Stimulated activated CD4-positive, alpha-beta T cell treated with anti-CD3 and anti-CD28 coated beads, Interleukin-1b, Interleukin-23, amount 100 ng/mL, for 1 hour (primary cell): ENCODE measurements around the gene AGTR1.
"Not testable (repeated sequence)": the region's sequence is repeated elsewhere in the genome, so short reads cannot be mapped to it uniquely, and the experiment has no call there.

ENCODE experiments used
- DNase-seq, 2 donors: peaks; one replicate each; pipeline ENCODE4 v3.0.0-alpha.2; 2020; ENCODE audit warnings: low read depth in 2 of 2

Gene AGTR1

DNA sequence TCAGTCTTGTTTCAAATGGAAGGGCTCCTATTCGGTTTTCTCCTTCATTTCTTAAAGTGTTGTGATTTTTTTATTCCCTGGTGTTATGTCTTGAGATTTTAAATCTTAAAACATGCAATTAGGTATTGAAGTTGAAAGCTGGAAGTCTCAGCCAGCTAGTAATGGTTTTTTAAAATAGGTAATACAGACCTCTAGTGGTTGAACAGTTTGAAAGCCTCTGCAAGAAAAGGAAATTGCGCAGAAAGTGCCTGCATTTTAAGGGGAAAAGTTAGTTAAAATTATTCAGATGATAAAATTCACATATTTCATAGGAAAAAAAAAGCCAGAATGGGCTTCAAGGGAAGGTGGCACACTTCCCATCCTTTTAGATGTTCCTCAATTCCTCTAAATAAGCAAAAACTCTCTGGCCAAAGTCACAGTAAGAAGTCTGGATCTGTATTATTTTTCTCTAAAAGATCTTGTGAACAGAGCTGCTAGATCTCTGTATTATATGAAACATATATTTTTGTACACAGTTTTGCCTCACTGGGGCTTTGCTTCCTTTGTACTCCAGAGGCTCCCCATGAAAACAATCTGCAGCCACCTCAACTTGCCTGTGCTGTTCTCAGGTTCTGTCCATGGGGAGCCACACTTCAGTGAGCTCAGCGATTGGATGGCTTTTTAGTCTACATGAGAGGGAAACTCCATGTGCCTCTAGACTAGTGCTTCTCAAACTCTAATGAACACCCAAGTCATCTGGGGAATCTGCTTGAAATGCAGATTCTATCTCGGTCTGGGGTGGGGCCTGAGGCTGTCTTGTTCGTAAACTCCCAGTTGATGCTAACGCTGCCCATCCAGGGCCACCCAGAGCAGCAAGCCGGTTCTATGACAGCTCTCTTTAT is 21.5 kb downstream of the AGTR1 start:
- no peak for DNase-seq

DNA sequence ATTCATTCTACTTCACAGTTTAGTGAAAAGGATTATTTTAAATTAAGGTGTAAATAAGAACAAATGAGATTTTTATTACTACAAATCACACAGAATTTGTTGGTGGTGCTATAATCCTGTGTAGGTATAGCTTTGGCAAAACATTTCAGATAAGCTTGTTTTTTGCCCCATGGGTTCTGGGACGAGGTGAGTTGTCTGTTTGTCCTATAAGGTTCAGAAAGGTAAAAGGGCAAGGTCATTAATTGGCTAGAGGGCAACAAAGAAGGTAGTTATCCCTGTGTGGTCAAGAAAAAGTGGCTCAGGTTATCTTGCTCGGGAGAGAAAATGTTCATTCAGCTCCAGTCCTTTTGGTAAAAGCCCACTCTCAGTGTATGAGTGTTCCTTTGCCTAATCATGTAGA is 23.2 kb downstream of the AGTR1 start:
- DNase-seq: no peak

DNA sequence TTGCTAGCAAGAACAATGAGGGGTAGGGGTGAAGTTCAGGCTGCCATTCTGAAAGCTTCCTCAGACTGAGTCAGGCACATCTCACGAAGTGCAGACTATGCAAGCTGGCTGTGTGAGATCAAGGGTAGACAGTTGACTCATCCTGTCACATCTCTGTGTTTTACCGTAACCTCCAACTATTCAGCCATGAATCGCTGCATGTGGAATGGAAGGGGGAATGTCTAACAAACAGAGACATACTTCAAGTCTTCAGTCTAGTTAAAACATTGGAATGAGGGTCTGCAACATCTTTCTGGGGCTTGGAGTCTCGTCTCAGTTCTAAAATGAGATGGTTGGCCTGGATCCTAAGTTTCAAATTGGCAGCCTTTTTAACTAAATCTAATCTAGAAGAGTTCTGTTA is 25.9 kb downstream of the AGTR1 start:
- no peak for DNase-seq

DNA sequence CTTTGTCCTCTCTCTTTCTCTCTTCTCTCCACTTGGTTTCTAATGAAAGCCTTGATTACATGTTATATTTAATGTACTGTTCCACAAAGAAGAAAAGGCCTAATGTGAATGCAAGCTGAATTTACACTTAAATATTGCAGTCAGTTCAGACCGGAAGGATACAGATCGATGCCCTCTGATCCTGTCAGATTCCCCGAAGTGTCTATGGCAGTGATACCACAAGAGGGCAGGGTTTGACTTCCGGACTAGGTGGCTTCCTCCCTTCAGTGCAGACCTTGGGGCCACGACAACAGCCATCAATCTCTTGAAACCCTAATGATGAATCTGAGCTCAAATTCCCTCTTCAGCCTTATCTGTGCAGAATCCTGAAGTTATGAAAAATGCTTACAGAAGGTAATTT is 29.5 kb downstream of the AGTR1 start:
- no peak for DNase-seq

DNA sequence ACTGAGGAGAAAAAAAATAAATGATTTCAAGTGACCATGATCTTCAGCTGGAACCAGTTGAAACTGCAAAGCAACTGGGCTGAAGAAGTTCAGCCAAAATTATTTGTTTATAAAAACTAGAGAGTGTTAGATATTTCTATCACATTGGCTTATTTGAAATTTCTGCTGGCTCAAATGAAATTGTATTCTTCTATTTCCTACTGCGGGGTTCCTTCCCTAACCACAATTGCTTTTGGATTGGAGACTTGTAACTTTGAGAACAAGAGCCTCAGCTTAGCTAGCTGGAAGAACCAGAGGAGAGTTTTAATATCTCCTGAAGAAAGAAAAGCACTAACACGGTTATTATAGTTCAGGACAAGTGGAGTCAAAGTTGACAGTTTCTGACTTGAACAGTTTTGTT is 31.1 kb downstream of the AGTR1 start:
- no peak for DNase-seq

DNA sequence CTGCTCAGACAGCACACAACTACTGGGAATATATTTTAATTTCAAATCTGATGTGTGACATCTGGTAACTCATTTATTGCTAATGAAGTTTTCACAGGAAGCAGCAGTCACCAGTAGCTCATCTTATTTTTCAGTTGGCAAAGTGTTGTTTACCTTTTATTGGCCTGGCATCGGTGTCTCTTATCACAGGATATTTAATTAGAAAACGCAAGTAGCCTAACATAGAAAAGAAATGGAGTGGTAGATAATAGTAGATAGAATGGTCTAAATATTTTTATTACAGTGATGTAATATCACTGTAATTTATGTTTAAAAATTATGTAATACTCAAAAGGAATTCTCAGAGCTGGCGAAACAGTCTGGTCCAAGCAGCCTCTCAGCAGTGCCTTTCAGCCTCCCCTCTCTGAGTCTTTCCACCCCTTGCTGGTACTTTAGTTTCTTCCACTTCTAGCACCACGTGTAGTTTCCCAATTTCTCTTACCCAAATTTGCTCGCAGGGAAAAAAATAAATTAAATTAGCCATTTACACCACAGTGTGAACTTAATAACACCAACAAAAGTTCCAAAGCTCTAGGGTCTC is 31.9 kb downstream of the AGTR1 start:
- DNase-seq: no peak

DNA sequence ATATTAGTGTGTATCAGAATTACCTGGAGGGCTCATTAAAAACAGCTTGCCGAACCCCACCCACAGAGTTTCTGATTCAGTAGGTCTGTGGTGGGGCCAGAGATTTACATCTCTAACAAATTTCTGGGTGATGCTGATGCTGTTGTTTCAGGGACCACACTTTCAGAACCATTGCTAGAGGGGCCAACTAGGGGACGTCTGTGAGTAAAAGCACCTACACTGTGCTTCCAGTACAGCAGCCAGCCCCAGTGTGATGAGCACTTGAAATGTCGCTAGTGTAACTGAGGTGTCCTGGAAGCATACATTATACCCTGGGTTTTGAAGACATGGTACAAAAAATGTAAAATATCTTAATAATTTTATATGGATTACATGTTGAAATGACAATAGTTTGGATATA is 33.0 kb downstream of the AGTR1 start:
- DNase-seq: no peak

DNA sequence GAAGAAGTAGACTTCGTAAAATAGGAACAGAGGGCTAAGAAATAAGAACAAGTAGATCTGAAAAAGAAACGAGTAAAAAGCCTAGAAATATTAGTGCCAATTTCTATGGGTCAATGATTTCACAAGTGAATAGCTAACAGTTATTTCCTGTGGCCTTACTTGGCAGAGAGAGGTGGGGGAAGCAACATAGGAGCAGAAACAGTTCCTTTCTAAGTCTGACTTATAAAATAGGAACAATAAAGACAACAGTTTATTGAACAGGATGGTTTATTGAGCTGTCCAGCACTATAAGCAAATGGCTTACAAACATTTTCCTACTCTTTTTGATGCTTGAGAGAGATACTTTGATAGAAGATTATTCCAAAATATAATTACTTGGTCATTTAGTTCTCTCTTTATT is 37.9 kb downstream of the AGTR1 start:
- no peak for DNase-seq

DNA sequence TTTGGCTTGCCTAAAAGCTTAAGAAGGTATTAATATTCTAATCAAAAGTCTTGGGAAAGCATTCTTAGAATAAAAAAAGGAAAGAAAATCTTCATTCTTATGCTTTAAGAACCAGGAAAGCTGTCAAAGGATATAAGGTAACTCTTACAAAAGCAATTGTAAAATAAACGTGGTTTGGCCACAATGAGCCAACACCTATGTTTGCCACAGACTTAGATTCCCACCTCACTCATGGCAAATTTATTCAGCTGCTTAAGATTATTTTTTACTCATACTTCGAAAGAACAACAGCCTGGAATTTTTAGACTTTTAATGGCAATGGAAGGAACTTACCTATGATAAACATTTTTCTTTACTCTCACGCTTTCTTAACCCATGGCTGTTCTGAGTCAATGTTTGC is 38.4 kb downstream of the AGTR1 start:
- no peak for DNase-seq

DNA sequence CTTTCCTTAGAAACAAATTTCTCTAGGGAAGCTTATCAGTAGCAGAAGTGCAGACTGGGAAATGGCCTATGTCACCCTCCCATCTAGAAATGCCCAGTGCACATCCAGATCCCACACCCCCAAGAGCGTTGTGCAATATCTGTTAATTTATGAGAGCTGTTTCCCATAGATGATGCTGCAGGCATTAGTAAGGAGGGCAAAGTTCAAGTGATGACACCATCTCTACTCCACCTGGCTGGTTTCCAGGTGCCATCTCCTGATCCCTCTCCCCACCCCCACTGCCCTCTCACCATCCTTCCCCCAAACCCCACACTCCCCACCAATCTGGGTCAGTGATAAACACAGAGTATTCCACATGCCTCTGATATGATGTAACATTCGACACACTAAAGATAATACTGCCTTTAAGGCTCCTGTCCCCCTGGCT is 39.4 kb downstream of the AGTR1 start:
- DNase-seq: no peak

DNA sequence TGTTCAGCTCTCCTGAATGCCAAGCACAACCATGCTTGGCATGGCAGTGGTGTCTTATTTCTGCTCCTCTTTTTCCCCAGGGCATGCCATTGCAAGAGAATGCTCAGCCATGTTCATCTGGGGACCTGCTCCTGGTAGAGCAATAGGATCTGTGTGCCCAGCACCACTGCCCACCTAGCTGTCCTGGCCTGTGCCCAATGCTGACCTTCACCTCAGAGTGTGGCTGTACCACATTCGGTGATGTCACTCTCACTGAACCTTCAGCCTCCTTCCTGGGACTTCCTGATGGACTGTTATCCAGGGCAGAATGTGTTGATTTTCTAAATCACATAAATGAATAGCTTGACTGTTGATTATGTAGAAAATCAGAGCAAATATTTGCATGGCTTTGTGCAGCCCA is 42.0 kb downstream of the AGTR1 start:
- no peak for DNase-seq

DNA sequence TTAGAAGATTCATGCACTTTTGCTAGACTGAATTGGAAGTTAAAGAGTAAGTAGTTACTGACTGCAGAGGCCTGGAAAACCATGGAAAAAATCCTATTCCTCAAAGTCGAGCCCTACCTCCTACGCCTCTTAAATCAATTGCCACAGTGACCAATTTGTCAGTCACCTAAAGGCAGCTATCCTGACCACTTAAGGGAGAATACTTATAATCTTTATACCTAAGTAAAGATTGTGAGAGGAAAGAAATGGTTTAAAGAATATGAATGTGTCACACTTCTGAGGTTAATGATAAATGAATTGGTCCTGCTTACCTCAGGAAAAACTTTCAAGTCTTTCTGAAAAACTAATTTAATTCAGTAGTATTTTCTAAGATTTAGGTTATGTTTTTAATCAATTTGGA is 42.6 kb downstream of the AGTR1 start:
- DNase-seq: no peak

DNA sequence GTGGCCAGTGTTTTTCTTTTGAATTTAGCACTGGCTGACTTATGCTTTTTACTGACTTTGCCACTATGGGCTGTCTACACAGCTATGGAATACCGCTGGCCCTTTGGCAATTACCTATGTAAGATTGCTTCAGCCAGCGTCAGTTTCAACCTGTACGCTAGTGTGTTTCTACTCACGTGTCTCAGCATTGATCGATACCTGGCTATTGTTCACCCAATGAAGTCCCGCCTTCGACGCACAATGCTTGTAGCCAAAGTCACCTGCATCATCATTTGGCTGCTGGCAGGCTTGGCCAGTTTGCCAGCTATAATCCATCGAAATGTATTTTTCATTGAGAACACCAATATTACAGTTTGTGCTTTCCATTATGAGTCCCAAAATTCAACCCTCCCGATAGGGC is 43.5 kb downstream of the AGTR1 start:
- no peak for DNase-seq

DNA sequence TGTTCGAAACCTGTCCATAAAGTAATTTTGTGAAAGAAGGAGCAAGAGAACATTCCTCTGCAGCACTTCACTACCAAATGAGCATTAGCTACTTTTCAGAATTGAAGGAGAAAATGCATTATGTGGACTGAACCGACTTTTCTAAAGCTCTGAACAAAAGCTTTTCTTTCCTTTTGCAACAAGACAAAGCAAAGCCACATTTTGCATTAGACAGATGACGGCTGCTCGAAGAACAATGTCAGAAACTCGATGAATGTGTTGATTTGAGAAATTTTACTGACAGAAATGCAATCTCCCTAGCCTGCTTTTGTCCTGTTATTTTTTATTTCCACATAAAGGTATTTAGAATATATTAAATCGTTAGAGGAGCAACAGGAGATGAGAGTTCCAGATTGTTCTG is 44.4 kb downstream of the AGTR1 start:
- DNase-seq: no peak

DNA sequence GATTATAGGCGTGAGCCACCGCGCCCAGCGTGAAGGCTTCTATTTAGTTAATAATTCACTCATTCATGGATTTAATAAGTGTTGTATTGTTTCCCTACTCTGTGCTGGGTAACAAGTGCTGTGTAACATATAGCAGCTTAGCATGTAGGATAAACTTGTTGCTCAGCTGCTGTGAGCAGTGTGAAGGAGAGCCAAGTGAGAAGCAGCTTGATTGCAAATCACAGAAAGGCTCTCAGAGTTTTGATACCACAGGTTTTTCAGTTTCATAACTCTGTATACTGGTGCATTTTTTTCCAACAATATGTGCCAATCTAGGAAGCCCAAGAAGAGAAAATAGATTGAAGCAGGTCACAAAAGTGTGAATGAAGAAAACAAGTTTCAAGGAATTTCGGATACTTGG is 48.4 kb downstream of the AGTR1 start:
- DNase-seq: no peak

DNA sequence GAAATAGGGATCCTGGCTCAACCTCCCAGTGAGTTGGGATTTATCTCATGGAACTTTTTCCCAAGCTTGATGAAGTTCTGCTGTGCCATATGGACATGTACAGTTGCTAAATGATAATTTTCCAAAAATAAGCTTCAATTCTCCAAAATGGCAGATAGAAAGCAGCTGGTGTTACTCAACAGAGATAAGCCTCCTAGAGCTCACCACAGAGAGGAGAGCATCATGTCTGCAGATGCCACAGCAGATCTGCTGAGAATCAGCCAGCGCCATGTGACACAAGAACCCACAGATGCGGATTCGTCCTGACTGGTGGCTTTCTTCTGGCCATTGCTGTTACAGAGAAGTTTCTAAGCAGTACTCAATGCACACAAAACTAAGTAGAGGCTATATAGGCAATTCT is 50.6 kb downstream of the AGTR1 start:
- DNase-seq: no peak

DNA sequence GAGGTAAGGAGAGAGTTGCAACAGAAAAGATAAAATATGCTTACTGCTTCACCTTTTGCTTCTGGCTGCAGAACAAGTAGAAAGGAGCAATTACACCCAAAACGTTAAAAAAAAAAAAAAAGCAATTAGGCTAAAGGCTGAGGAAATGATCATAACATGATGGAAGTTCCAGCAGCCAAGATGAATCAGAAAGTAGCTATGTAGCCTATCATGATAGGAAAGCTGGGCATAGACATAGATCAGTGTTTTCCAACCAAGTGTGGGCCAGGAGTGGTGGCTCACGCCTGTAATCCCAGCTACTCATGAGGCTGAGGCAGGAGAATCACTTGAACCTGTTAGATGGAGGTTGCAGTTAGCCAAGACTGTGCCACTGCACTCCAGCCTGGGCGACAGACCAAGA is 52.6 kb downstream of the AGTR1 start:
- no peak for DNase-seq

DNA sequence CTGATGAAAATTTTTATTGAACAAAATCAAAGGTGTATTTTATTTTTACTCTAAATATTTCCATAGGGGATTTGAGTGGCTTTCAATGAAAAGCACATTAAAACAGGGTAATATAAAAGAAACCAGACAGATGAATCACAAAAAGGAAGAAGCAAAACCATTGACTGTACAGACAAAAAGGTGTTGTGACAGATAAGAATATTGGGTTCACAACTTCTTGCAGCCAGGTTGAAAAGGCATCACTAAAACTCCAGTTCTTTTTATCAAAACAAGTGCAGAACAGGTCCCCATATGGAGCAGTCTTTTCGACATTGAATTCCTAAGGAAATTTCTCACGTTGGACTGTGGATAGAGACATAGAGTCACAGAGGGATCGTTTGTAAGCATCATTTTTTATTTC is 53.8 kb downstream of the AGTR1 start:
- DNase-seq: no peak

DNA sequence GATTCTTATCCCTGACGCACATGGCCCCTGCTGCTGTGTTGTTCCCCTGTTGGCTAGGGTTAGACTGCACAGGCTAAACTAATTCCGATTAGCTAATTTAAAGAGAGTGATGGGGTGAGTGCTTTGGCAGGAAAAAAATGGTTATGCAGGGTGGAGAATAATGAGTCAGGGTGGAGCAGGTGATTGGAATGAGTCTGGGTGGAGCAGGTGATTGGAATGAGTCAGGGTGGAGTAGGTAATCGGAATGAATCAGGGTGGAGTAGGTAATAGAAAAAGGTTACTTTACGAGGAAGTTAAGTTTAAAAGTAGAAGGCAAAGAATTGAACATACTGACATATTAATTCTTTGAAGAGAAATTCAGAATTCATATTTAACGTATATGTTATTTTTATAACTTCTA is 55.7 kb downstream of the AGTR1 start:
- DNase-seq: not testable (repeated sequence)

DNA sequence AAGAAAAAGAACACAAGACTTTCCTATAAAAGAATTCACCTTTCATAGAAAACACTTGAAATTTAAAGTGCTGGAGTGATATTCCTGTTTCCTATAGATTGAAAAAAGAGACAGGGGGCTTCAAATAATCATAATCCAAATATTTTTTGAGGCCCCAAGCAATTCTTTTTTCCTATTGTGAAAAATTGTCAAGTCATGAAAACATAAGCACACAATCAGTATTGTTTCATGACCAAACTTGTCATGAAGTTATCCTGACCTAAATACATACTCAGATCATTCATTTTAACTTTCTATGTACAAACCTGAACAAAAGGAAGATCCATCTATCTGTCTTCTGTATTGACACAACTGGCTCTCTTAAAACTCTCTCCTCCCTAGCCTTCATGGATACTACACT is 57.9 kb downstream of the AGTR1 start:
- DNase-seq: no peak

DNA sequence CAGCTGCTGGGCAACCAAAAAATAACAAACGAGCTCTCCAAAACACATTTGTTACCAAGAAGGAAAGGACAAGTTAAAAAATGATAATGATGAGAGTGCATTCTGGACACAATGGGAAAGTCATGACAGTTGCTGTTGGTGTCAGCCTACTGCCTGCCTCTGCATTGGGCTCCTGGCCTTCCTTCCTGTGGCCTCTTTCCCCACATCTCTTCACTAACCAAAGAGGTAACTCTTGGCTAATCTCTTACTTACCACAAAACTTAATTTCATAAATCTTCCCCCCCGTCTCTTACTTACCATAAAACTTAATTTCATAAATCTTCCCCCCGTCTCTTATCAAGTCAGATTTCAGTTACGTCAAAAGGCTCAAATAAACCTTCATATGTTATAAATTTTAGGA is 58.6 kb downstream of the AGTR1 start:
- DNase-seq: no peak

DNA sequence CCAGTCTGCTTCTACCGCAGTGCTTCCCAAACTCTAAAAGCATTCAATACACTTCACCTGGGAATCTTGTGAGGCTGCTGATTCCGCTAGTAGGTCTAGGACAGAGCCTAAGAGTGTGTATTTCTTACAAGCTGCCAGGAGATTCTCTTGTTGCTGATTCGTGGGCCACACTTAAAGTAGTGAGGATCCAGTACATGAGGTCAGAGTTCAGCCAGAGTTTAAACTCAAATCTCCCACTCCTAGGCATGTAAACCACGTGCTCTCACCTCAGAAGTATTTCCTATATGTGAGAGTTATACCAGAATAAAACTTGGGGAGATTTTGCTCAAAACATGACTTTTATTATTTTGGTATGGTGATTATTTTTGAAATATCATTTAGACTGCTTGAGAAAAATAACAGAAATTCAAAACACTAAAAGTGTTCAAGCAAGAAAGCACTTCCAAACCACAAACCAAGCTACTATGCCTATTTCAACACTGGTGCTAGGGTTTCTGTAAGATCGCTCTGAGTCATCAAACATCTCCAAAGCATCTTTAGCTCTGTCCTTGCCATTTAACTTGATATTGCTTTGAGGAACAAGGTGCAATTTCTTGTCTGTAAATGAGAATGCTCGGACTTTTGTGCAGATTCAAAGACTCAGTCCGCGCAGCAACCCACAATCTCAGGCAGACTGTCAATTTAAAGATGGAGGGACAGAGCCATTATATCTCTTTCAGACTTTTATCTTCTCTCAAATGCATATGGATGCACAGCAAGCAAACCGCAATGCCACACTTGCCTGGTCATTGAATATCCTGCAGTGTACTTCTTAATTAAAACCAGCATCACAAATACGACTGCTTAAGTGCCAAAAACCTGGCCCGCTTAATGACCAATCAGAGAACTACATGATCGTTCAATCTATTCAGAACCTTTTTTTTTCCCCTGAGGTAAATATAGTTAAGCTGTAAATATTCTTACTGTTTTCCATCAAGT is 59.8 kb downstream of the AGTR1 start:
- no peak for DNase-seq
